Neural progenitor cell (in vitro differentiated cells): ENCODE measurements around the gene F8.

Source experiments
- EZH2 ChIP-seq: fragments of 200-600 bp; sonication (generic); IDR thresholded peaks from 2 replicates; pipeline ENCODE4 v1.6.1; 2017; ENCODE audit warnings: antibody characterized with exemption, mild to moderate bottlenecking, moderate library complexity
- TF ChIP-seq, protein P1 (sequence below): fragments of 200-600 bp; sonication (generic); IDR thresholded peaks from 2 replicates; pipeline ENCODE4 v1.5.1; 2017; ENCODE audit warnings: antibody characterized with exemption, mild to moderate bottlenecking

DNA sequence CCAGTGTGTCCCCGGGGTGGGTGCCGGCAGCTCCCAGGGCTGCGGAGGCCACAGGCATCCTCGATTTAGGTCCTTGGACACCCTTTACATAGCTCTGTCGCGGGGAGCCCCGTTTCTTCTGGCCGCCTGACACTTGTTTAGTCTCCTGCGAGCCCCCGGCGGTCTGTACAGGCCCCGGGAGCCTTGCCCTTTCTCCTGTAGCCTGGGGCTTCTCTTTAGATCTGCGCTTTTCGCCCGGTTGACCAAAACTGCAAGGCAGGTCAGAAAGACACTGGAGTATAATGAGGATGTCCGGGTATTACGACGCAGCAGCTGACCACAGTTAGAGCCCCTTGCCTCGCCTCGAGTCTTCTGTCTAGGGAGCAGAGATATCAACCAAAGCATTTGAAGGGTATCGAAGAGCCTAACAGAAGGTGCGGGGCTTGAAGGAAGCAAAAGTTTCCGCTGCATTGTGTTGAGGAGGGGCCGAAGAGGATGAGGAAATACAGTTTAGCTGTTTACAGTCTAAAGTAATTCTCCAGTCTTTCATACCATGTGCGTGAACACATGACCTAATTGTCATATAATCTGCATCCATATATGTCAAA is 49.3 kb upstream of the F8 start:
- TF ChIP-seq, protein P1, sequence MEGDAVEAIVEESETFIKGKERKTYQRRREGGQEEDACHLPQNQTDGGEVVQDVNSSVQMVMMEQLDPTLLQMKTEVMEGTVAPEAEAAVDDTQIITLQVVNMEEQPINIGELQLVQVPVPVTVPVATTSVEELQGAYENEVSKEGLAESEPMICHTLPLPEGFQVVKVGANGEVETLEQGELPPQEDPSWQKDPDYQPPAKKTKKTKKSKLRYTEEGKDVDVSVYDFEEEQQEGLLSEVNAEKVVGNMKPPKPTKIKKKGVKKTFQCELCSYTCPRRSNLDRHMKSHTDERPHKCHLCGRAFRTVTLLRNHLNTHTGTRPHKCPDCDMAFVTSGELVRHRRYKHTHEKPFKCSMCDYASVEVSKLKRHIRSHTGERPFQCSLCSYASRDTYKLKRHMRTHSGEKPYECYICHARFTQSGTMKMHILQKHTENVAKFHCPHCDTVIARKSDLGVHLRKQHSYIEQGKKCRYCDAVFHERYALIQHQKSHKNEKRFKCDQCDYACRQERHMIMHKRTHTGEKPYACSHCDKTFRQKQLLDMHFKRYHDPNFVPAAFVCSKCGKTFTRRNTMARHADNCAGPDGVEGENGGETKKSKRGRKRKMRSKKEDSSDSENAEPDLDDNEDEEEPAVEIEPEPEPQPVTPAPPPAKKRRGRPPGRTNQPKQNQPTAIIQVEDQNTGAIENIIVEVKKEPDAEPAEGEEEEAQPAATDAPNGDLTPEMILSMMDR: no peak
- no peak for TF ChIP-seq EZH2
